Effector memory CD4-positive, alpha-beta T cell (primary cell): ENCODE results near the gene ROBO1.

ENCODE experiments used
- DNase-seq, 3 donors: peaks; one replicate each; pipeline ENCODE4 v3.0.0-alpha.2; 2020
- H3K27ac ChIP-seq: 2 replicates; pipeline ENCODE4 v1.7.0; 2013; ENCODE audit warnings: mild to moderate bottlenecking, low read length, moderate library complexity; ENCODE audit not compliant: insufficient read depth, poor library complexity, severe bottlenecking
- H3K27me3 ChIP-seq: replicated peaks from 2 replicates; pipeline ENCODE4 v1.7.0; 2013; ENCODE audit warnings: mild to moderate bottlenecking, low read length; ENCODE audit not compliant: insufficient read depth, control insufficient read depth, poor library complexity, severe bottlenecking
- H3K36me3 ChIP-seq: 2 replicates; pipeline ENCODE4 v1.7.0; 2013; ENCODE audit warnings: mild to moderate bottlenecking, low read length, moderate library complexity; ENCODE audit not compliant: control insufficient read depth, insufficient read depth
- H3K4me1 ChIP-seq: 2 replicates; pipeline ENCODE4 v1.7.0; 2013; ENCODE audit warnings: low read length, mild to moderate bottlenecking; ENCODE audit not compliant: control insufficient read depth, insufficient read depth, poor library complexity, severe bottlenecking
- H3K4me3 ChIP-seq: 2 replicates; pipeline ENCODE4 v1.7.0; 2013; ENCODE audit warnings: low read length, low read depth, mild to moderate bottlenecking; ENCODE audit not compliant: insufficient read depth, poor library complexity, severe bottlenecking
- H3K9me3 ChIP-seq: 2 replicates; pipeline ENCODE4 v1.7.0; 2013; ENCODE audit warnings: mild to moderate bottlenecking, low read length, moderate library complexity; ENCODE audit not compliant: control insufficient read depth

ROBO1 gene

DNA sequence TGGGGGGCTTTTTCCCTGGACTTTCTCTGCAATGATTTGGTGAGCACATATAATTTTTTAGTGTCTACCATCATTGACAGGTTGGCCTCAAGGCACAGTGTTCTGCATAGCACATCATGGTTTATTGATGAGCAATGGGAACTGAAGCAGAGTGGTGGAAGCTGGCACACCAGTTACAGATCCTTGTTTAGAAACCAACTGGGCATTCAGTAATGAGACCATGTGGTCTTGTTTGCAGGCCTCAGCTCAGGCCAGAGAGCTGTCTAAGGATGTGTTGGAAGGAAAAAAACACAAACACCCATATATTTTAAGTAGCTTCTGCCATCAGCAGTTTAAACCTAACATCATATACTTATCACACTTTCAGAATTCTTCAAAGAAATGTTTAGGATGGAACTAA, 610.6 kb downstream of the ROBO1 start:
- H3K4me3 ChIP-seq = no peak overlapping the region
- H3K27me3 ChIP-seq = no peaks in the 10 kb centered on the region

DNA sequence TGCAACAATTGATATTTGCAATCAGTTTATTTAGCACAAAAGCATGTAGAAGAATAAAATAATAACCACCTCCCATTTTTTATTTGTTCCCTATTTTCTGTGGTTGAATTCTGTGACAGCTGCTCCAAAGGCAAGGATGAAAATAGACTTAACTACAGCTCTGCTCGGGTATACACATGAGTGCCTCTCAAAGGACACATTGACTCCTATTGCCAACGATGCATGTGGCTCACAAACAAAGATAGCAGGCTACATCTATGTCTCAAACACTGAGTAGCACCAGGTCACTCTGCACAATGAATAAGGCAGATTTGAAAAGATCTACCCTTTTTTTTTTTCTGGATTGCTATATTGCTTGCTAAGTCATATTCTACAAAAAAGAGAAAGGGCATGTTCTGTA, 612.9 kb downstream of the ROBO1 start:
- H3K36me3 ChIP-seq = no peaks in the 10 kb centered on the region
- no peak for DNase-seq
- no peak overlapping the region for H3K4me3 ChIP-seq
- no peaks in the 10 kb centered on the region for H3K27me3 ChIP-seq
- H3K9me3 ChIP-seq = no peaks in the 10 kb centered on the region
- H3K4me1 ChIP-seq = no peaks in the 10 kb centered on the region
- H3K27ac ChIP-seq = no peak overlapping the region

More for the DNA sequence above, 610.6 kb downstream of the ROBO1 start:
- Histone ChIP-seq H3K27ac (no peak overlapping the region), H3K36me3 (no peaks in the 10 kb centered on the region), H3K4me1 (no peaks in the 10 kb centered on the region), H3K9me3 (no peaks in the 10 kb centered on the region)
- DNase-seq = no peak

DNA sequence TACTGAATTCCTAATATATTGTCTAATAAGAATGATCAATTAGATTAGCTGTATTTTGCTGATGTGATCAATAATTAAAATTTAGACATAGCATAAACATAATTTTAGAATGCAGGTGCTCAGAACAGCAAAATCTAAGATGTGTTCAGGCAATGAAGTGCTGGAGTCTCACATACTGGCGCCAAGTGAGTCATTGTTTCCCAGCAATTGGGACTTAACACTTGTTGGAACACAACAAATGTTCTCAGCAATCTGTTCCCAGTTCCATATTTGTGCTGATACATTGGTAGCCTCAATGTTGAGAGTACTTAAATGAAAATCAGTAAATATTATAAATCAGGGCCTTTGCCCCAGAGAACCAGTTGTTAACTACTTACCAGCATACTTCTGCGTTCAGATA, 619.0 kb downstream of the ROBO1 start:
- Histone ChIP-seq H3K27ac (no peak overlapping the region), H3K4me3 (no peak overlapping the region), H3K9me3 (no peaks in the 10 kb centered on the region), H3K27me3 (no peaks in the 10 kb centered on the region), H3K4me1 (no peaks in the 10 kb centered on the region), H3K36me3 (no peaks in the 10 kb centered on the region)
- DNase-seq = no peak

DNA sequence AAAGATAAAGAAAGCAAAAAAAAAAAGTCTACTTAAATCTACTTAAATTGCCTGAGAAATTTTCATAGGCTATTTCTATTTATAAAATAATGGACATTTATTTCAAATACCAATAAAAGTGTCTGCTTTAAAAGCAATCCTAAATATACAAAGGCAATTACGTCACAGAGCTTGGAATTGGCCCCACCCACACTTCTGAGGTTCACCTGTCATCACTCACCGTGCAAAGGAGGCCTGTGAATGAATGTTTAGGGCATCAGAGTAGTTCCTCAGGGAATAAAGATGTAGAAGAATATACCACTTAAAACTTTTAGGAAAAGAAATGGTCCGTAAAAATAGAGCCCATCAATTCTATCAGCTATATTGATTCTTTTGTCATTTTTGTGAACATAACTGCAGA, 621.8 kb downstream of the ROBO1 start:
- Histone ChIP-seq H3K9me3 (no peaks in the 10 kb centered on the region), H3K27ac (no peak overlapping the region), H3K36me3 (no peaks in the 10 kb centered on the region), H3K4me3 (no peak overlapping the region), H3K27me3 (no peaks in the 10 kb centered on the region), H3K4me1 (no peaks in the 10 kb centered on the region)
- no peak for DNase-seq

- Histone ChIP-seq H3K4me1 (no peaks in the 10 kb centered on the region), H3K4me3 (no peak overlapping the region), H3K27ac (no peak overlapping the region), H3K9me3 (no peaks in the 10 kb centered on the region), H3K36me3 (no peaks in the 10 kb centered on the region), H3K27me3 (no peaks in the 10 kb centered on the region)
- DNase-seq = no peak
These were observed 627.1 kb downstream of the ROBO1 start for GRCh38 chr3:79140708-79141107.

DNA sequence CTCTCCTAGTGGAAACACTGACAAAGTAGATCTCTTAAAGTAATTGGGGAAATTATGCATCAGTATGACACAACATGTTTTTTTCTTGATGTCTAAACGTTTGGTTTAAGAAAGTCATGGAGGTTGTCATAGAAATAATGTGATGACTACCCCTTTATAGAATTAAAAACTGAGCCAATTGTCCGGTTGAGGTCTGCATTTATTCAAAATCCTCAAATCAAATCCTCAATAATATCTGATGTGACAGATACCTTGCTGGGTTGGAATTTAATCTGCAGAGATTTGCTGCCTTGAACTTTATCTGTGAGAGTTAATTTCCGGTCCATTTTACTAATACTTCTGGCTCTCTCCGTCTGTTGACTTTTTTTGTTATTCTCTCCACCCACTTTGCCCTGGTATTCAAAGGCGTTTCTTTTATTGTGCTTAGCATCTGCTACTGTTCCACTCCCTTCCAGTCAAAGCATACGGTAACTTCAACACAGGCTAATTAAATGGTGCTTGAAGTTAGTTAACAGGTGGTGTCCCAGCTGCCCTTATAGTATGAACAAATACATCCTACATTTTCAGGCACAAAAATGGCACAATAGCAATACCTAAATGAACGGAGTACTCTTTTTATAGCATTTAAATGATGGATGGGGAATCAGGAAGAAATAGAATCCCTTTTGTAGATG, 628.3 kb downstream of the ROBO1 start:
- DNase-seq = no peak
- no peaks in the 10 kb centered on the region for H3K4me1 ChIP-seq
- no peak overlapping the region for H3K4me3 ChIP-seq
- H3K9me3 ChIP-seq = no peaks in the 10 kb centered on the region
- H3K27ac ChIP-seq = no peak overlapping the region
- no peaks in the 10 kb centered on the region for H3K36me3 ChIP-seq
- no peaks in the 10 kb centered on the region for H3K27me3 ChIP-seq

DNA sequence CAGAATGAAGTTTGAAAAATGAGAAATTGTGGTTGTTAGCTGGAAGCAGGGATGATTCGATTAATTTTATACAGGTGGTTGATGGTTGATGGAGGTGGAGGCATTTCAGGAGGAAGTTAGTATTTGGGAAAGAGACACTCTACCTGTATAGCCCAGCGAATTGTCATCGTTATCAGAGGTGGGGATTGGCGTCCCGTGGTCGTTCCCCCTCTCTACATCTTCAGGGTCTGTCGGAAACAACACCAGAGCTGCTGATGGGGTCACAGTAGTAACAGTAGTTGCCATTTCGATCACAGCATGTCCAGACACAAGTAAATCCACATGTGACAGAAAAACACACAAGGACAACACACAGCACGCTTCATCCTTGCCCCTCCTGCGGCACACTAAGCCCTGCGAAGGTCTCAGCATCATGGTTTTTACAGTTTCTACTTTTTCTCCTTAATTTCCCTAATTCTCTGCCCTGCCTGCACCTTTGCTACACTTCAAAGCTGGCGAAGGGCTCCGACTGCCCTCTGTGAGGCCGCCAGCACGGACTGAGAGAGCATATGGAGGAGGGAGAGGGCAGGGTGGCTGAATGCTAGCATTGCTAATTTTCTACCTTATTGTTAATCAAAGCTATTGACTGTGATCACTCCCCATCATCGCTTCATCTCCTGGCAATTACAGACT, 642.3 kb downstream of the ROBO1 start:
- Histone ChIP-seq H3K36me3 (no peaks in the 10 kb centered on the region), H3K27ac (no peak overlapping the region), H3K9me3 (no peaks in the 10 kb centered on the region), H3K4me3 (no peak overlapping the region), H3K4me1 (no peaks in the 10 kb centered on the region), H3K27me3 (no peaks in the 10 kb centered on the region)
- DNase-seq = no peak

GRCh38 chr3:79115458-79115857, 652.3 kb downstream of the ROBO1 start:
- H3K9me3 ChIP-seq = no peaks in the 10 kb centered on the region
- DNase-seq = no peak
- no peak overlapping the region for H3K27ac ChIP-seq
- H3K4me1 ChIP-seq = no peaks in the 10 kb centered on the region
- no peak overlapping the region for H3K4me3 ChIP-seq
- no peaks in the 10 kb centered on the region for H3K36me3 ChIP-seq
- H3K27me3 ChIP-seq = no peaks in the 10 kb centered on the region

- H3K9me3 ChIP-seq = no peaks in the 10 kb centered on the region
- H3K27me3 ChIP-seq = no peaks in the 10 kb centered on the region
- no peak overlapping the region for H3K4me3 ChIP-seq
- H3K4me1 ChIP-seq = no peaks in the 10 kb centered on the region
- H3K27ac ChIP-seq = no peak overlapping the region
- H3K36me3 ChIP-seq = no peaks in the 10 kb centered on the region
- no peak for DNase-seq
These were observed 653.9 kb downstream of the ROBO1 start for GRCh38 chr3:79113876-79114275.

GRCh38 chr3:79111375-79112052, 656.3 kb downstream of the ROBO1 start:
- no peaks in the 10 kb centered on the region for H3K9me3 ChIP-seq
- no peaks in the 10 kb centered on the region for H3K36me3 ChIP-seq
- H3K4me1 ChIP-seq = no peaks in the 10 kb centered on the region
- H3K27ac ChIP-seq = no peak overlapping the region
- no peak overlapping the region for H3K4me3 ChIP-seq
- no peak for DNase-seq
- no peaks in the 10 kb centered on the region for H3K27me3 ChIP-seq
